GM19238 (cell line): Measurements from ENCODE around the gene CDCA3.

Experiments used
- DNase-seq: peaks from one replicate; pipeline ENCODE4 v3.0.0; 2011; ENCODE audit warnings: low spot score; ENCODE audit not compliant: insufficient read length

CDCA3 gene

GRCh38 chr12:6853626-6854025 is 2.5 kb upstream of the CDCA3 start:
- no peak for DNase-seq

DNA sequence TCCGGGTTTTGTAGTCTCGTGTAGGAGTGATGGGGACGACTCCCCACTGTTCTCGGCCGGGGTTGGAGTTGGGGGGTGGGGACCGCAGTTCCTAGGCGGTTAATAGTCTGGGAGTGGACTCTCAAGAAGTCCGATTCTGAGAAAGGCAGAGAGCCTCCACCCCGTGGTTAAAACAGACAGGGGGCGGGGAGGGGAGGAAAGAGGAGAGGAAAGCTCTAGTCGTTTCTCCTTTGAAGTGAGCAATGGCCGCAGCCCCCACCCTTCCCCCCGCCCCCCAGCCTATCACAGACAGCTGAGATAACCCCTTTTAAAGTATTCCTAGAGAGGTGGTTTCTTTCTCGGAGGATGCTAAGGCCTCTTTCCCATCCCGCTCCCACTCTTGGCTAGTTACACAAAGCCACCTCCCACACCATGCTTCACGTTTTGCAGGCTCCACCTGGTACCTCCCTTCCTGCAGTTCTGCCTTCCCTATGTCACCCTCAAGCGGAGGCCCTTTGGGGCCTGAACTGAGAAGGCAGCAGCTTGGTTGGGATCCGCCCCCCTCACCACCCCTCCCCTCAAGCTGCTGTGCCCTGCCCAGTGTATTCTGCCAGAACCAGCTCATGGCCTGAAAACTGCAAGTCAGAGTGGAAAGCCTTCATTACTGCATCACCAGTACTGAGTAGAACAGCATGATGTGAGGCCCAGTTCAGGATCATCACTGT is 1.7 kb upstream of the CDCA3 start:
- DNase-seq, result no peak

DNA sequence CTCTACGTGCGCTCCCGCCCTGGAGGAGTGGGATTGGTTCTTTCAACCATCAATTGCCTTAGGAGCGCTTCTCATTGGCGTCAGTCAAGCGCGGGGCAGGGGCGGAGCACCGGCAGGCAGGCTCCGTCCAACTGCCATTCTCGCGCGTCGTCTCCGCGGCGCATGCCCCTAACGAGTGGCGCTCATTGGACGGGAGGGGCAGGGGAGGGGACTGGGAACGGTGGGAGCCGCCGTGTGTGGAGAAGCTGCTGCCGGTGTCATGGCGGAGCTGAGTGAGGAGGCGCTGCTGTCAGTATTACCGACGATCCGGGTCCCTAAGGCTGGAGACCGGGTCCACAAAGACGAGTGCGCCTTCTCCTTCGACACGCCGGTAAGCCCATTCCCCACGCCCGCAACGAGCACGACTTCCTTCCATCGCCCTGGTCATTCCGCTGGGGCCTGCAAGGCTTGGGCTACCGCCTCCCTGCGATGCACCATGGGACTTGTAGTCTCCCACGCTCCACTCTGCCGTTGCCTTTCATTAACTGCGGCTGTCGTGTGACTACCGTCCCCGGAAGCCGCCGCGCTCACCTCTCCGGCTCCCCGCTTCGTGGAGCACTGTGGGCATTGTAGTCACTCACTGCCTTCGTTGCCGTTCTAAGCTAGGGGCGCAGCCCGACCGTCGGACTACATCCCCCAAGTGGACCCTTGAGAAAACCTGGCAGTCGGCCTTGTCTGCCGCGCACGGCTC is 1.0 kb upstream of the CDCA3 start, which contains the start of gene USP5:
Gene USP5 (plus strand): TSS at position 230 of the 730 bp plus-strand sequence. CDS start 30 bp downstream, at position 260.
- DNase-seq, result peak; percentile 93

DNA sequence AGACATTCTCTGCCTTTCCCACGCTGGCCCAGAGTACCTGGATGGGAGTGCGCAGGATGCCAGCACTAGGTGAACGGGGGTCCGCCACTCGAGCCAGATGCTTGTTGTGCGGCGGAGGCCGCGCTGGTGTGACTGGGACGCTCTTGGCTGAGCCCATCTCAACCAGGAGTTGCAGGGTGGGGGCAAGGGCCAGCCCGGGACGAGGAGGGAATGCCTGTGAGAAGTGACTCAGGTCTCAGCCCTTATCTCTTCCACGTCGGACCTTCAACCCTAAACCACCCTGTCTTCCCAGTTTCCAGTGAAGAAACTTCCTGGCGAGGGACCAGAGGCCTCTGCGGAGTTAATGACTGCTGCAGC is 312 bp downstream of the CDCA3 start:
- DNase-seq, result no peak

GRCh38 chr12:6849976-6850560 is 1.0 kb downstream of the CDCA3 start:
- DNase-seq, result no peak

GRCh38 chr12:6849427-6849826 is 1.7 kb downstream of the CDCA3 start:
- DNase-seq, result no peak

DNA sequence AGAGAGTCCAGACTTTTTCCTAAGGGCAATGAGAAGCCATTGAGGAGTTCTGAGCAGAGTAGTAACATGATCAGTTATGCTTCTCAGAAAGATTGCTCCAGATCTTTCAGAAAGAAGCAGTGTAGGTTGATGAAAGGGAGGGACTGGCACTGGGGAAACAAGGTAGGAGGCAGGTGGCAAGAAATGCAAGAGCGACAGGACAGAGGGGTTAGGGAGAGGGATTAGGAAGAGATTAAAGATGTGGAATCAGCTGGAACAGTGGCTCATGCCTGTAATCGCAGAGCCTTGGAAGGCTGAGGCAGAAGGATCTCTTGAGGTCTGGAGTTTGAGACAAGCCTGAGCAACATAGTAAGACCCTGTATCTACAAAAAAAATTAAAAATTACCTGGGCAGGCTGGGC is 3.4 kb downstream of the CDCA3 start:
- no peak for DNase-seq

DNA sequence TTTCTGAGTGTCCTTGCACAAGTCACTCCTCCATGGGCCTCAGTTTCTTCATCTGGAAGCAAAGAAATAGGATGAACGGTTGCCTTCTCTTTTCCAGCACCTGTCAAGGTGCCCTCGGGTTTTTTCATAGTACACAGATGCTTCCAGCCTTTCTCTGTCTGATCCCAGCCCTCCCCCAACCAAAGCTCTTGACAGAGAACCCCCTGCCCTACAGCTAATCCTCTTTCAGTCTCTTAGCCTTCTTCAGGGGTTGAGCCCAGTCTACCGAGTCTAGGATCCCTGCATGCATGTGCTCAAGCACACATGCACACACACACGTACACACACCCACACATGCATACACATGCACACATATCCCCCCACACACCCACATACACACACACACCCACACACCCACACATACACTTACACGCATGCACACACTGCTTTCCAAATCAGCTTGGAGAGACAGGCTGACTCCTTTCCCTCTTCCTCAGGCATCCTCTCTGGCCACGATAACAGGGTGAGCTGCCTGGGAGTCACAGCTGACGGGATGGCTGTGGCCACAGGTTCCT is 4.7 kb downstream of the CDCA3 start:
- no peak for DNase-seq

DNA sequence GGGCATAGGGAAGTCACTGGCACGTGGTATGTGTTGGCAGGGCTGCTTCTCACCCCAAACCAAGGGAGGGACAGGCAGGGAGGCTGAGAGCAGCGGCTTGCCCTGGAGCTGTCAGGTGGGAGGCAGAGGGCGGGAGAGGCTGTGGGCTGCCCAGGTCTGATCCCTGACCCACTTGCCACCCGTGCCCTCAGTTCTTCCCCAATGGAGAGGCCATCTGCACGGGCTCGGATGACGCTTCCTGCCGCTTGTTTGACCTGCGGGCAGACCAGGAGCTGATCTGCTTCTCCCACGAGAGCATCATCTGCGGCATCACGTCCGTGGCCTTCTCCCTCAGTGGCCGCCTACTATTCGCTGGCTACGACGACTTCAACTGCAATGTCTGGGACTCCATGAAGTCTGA is 5.7 kb downstream of the CDCA3 start:
- no peak for DNase-seq

- no peak for DNase-seq
Observed at GRCh38 chr12:6843118-6843902, 7.8 kb downstream of the CDCA3 start.

DNA sequence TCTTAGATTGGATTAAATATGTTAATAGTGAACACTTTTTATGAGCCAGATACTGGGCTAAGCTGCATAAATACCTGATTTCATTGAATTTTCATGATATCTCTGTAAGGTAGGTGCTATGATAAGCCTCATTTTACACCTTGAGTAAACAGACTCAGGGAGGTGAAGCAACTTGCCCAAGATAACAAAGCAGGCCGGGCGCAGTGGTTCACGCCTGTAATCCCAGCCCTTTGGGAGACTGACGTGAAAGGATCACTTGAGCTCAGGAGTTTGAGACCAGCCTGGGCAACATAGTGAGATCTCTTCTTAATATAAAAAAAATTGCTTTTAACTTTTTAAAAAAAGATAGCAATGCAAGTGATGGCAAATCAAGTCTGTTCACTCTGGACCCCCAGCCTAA is 9.0 kb downstream of the CDCA3 start:
- DNase-seq, result no peak

DNA sequence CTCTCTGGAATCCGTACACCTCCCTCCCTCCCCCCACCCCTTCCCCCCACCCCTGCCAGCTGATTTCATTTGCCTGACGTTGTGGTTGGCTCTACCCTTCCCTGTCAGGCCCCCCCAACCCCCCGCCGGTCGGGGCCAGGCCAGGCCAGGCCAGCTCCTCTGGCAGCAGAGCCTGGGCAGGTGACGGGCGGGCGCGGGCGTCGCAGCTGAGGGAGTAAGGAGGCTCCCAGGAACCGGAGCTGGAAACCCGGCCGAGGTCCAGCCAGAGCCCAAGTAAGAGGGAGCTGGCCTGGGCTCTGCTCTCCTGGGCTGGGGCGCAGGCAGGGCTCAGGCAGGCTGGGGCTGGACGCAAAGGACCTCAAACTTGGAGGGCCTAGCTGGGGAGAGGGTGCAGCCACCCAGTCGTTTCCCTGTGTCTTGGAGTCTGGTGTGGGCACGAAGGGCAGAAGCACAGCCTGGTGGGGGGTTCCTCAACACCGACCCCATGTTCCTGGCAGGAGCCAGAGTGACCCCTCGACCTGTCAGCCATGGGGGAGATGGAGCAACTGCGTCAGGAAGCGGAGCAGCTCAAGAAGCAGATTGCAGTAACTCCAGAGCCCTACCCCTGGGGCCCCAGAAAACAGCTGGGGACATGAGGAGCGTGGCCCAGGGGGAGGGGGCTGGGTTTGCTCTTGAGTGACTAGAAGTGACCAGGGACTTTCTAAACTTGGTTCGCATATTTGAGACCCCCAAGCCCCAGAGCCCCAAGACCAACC is 10.1 kb downstream of the CDCA3 start, which contains the start of gene GNB3:
Gene GNB3 (plus strand): TSS at position 165 of the 755 bp plus-strand sequence. CDS start 363 bp downstream, at position 528.
- DNase-seq, result no peak

DNA sequence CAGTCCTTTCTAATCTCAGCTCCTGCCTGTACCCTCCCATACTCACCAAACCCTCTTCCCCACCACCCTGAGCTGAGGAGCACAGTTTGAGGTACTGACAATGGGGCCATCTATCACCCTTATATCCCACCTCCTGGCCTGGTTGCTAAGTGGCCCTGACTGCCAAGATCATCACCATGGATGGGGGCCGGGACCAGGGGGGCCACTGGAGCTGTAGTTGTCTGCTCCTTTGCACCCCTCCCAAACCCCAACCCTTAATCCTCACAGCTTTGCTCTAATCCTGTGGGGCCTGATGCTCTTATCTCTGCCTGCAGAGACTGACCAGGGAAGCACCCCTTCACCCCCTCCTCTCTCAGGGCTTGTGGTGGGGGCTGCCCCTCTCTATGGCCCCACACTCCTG is 10.8 kb downstream of the CDCA3 start:
- no peak for DNase-seq

GRCh38 chr12:6839482-6840201 is 11.4 kb downstream of the CDCA3 start:
- peak; percentile 73 for DNase-seq

DNA sequence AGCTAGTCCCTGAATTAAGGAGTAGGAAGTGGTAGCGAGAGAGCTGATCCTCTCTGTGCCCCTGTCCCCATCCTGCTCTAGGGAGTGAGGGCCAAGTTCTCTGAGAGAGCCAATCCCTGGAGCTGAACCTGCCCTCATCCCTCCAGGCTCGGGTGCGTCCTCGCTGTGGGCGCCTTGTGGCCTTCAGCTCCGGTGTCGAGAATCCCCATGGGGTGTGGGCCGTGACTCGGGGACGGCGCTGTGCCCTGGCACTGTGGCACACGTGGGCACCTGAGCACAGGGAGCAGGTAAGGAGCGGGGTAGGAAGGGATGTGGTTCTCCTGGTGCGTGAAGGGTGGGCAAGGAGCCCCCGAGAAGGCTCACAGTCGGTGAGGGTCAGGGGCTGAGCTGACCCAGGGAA is 12.2 kb downstream of the CDCA3 start:
- DNase-seq, result no peak

GRCh38 chr12:6837370-6838060 is 13.6 kb downstream of the CDCA3 start:
- no peak for DNase-seq

DNA sequence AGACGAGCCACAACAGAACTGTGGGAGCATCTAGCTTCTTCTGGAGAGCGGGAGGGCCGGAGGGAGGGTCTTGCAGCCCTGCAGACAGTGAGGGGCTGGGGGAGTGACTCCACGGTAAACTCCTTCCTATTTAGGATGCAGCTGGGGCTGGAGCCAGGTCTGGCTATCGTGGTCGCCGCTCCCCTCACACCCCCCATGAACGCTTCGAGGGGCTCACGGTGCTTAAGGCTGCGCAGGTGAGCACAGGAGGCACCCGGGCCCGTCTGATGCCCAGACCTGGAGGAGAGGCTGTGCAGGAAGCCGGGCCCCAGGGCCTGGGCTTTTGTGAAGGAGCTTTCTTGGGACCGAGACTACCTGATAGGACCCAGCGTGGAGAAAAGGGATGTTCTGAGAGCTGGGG is 14.2 kb downstream of the CDCA3 start:
- DNase-seq, result no peak

GRCh38 chr12:6834873-6835272 is 16.2 kb downstream of the CDCA3 start:
- DNase-seq, result no peak

DNA sequence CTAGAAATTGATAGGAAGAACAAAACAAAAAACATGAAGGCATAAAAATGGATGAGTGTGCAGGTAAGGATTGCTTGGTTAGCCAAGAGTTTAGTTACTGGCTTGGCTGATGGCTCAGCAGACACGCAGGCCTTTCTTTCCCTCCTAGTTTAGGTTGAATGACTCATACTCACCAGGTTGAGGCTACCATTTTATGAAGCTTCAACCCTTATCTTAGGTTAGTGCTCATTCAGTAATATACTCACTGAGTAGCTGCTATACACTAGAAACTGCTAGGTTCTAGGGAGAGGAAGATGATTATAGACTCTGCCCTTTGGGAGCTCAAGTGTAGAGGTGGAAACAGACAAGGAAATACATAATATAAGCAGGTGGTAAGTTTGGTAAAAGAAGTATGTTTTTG is 16.8 kb downstream of the CDCA3 start:
- no peak for DNase-seq
